GM12891 (cell line): ENCODE results near the gene EBF3.

Experiments
- DNase-seq: peaks from one replicate; pipeline ENCODE4 v3.0.0; 2011; ENCODE audit warnings: low spot score; ENCODE audit not compliant: insufficient read length
- FAIRE-seq: peaks from 2 replicates; lab custom pipeline; 2011; peaks lifted over from hg19 to GRCh38; lab: Jason Lieb, UNC
- PAX5 ChIP-seq: IDR thresholded peaks from 2 replicates; pipeline ENCODE4 v1.6.1; 2011; ENCODE audit warnings: low read length, moderate library complexity, mild to moderate bottlenecking; ENCODE audit not compliant: insufficient read depth, severe bottlenecking
- POLR2A ChIP-seq: IDR thresholded peaks from 2 replicates; pipeline ENCODE4 v1.6.1; 2011; ENCODE audit warnings: low read depth, low read length, control low read depth
- POLR2AphosphoS5 ChIP-seq: IDR thresholded peaks from 2 replicates; pipeline ENCODE4 v1.6.1; 2011; ENCODE audit warnings: low read depth, low read length, control low read depth
- POU2F2 ChIP-seq: IDR thresholded peaks from 2 replicates; pipeline ENCODE4 v1.6.1; 2011; ENCODE audit warnings: low read depth, mild to moderate bottlenecking, control low read depth, low read length, moderate library complexity
- SPI1 ChIP-seq: IDR thresholded peaks from 2 replicates; pipeline ENCODE4 v1.6.1; 2011; ENCODE audit warnings: low read depth, low read length, control low read depth
- TAF1 ChIP-seq: IDR thresholded peaks from 2 replicates; pipeline ENCODE4 v1.6.1; 2011; ENCODE audit warnings: low read depth, low read length, control low read depth

EBF3 gene

GRCh38 chr10:129832573-129833467, 131.3 kb downstream of the EBF3 start:
- FAIRE-seq (no peak), DNase-seq (no peak)

GRCh38 chr10:129831150-129831549, 132.9 kb downstream of the EBF3 start:
- no peak for TF ChIP-seq POU2F2
- TF ChIP-seq POLR2A = no peak
- TF ChIP-seq TAF1 = no peak
- TF ChIP-seq SPI1 = no peak
- no peak for TF ChIP-seq PAX5
- TF ChIP-seq POLR2AphosphoS5 = no peak
- DNase-seq (no peak), FAIRE-seq (no peak)

More at GRCh38 chr10:129832573-129833467, 131.3 kb downstream of the EBF3 start:
- TF ChIP-seq TAF1 (no peak), SPI1 (no peak), POLR2A (no peak), POU2F2 (no peak), PAX5 (no peak), POLR2AphosphoS5 (no peak)

GRCh38 chr10:129825826-129826225, 138.2 kb downstream of the EBF3 start:
- DNase-seq (no peak), FAIRE-seq (no peak)
- no peak for TF ChIP-seq SPI1
- TF ChIP-seq TAF1 = no peak
- TF ChIP-seq PAX5 = no peak
- TF ChIP-seq POU2F2 = no peak
- no peak for TF ChIP-seq POLR2A
- no peak for TF ChIP-seq POLR2AphosphoS5

GRCh38 chr10:129825221-129825620, 138.9 kb downstream of the EBF3 start:
- FAIRE-seq (no peak), DNase-seq (no peak)
- no peak for TF ChIP-seq PAX5

GRCh38 chr10:129820451-129820850, 143.6 kb downstream of the EBF3 start:
- TF ChIP-seq SPI1 (no peak), POU2F2 (no peak), PAX5 (no peak), TAF1 (no peak), POLR2AphosphoS5 (no peak), POLR2A (no peak)
- DNase-seq (no peak), FAIRE-seq (no peak)

- TF ChIP-seq POLR2A = no peak
- DNase-seq (no peak), FAIRE-seq (no peak)
Observed at GRCh38 chr10:129816656-129817045, 147.4 kb downstream of the EBF3 start.

- DNase-seq (no peak), FAIRE-seq (no peak)
- TF ChIP-seq POLR2A (no peak), TAF1 (no peak), PAX5 (no peak), SPI1 (no peak), POLR2AphosphoS5 (no peak), POU2F2 (no peak)
Observed at GRCh38 chr10:129815898-129816655, 148.0 kb downstream of the EBF3 start.

GRCh38 chr10:129814681-129815646, 149.1 kb downstream of the EBF3 start:
- no peak for DNase-seq
- FAIRE-seq = no peak
- TF ChIP-seq POLR2A (no peak), TAF1 (no peak), POU2F2 (no peak), SPI1 (no peak), PAX5 (no peak), POLR2AphosphoS5 (no peak)

GRCh38 chr10:129812398-129812797, 151.7 kb downstream of the EBF3 start:
- FAIRE-seq = no peak
- no peak for TF ChIP-seq POU2F2
- TF ChIP-seq PAX5 = no peak
- DNase-seq = no peak
